PC-3 (cell line): ENCODE data around the gene TMEM94. TPM values are rescaled to one million over a fixed set of nuclear protein-coding genes. Genes with fewer than 3 reads are reported as not detected.

Source experiments
- ATAC-seq: fragments of 200-7000 bp; cut with Tn5 transposase; 2 replicates; pipeline ENCODE4 v1.9.1; 2020; ENCODE audit warnings: mild to moderate bottlenecking, moderate library complexity
- BruUV-seq: library from RNA; stranded (reverse); fragments of 400-500 nt; replicated peaks from 2 replicates; lab custom pipeline; 2021; lab: Mats Ljungman, UMichigan
- CTCF ChIA-PET: fragments of 300-600 bp; sonication (Branson Sonifier 250); formaldehyde crosslinking; loops from one replicate; lab custom pipeline; 2022; ENCODE audit warnings: antibody characterized with exemption; lab: Charles Lee
- POLR2A ChIA-PET: fragments of 300-600 bp; sonication (Branson Sonifier 250); formaldehyde crosslinking; loops from one replicate; lab custom pipeline; 2022; ENCODE audit warnings: antibody characterized with exemption; ENCODE audit not compliant: unreplicated experiment; lab: Charles Lee
- DNase-seq: peaks from one replicate; pipeline ENCODE4 v3.0.0-alpha.2; 2015
- H2AFZ ChIP-seq: fragments of 300-600 bp; sonication (generic); 2 replicates; pipeline ENCODE4 v1.6.0; 2016; ENCODE audit warnings: antibody characterized with exemption, low read length
- H3F3A ChIP-seq: fragments of 300-600 bp; sonication (generic); one replicate; pipeline ENCODE4 v1.6.0; 2017; ENCODE audit warnings: antibody characterized with exemption, low read length, control low read depth, mild to moderate bottlenecking; ENCODE audit not compliant: unreplicated experiment
- H3K27ac ChIP-seq: fragments of 300-600 bp; sonication (generic); 2 replicates; pipeline ENCODE4 v1.5.1; 2016; ENCODE audit warnings: mild to moderate bottlenecking, low read length
- H3K27me3 ChIP-seq: fragments of 300-600 bp; sonication (generic); 2 replicates; pipeline ENCODE4 v1.6.1; 2016; ENCODE audit warnings: low read length, mixed read lengths
- H3K36me3 ChIP-seq: fragments of 300-600 bp; sonication (generic); 2 replicates; pipeline ENCODE4 v1.6.1; 2016; ENCODE audit warnings: low read depth, mixed run types, low read length, mixed read lengths
- H3K4me1 ChIP-seq: fragments of 300-600 bp; sonication (generic); 2 replicates; pipeline ENCODE4 v1.5.1; 2016; ENCODE audit warnings: low read length; ENCODE audit not compliant: insufficient read depth
- H3K4me2 ChIP-seq: fragments of 300-600 bp; sonication (generic); 2 replicates; pipeline ENCODE4 v1.6.0; 2016; ENCODE audit warnings: low read length
- H3K4me3 ChIP-seq: fragments of 300-600 bp; sonication (generic); 2 replicates; pipeline ENCODE4 v1.5.1; 2016; ENCODE audit warnings: mild to moderate bottlenecking, low read length, mixed read lengths
- H3K79me2 ChIP-seq: fragments of 300-600 bp; sonication (generic); 2 replicates; pipeline ENCODE4 v1.6.1; 2017; ENCODE audit warnings: low read length, mixed read lengths
- H3K9ac ChIP-seq: fragments of 300-600 bp; sonication (generic); 2 replicates; pipeline ENCODE4 v1.6.0; 2016; ENCODE audit warnings: mild to moderate bottlenecking, low read length
- H3K9me2 ChIP-seq: fragments of 300-600 bp; sonication (generic); replicated peaks from 2 replicates; pipeline ENCODE4 v1.6.1; 2016; ENCODE audit warnings: mixed run types, low read length, mixed read lengths
- H3K9me3 ChIP-seq: fragments of 300-600 bp; sonication (generic); 2 replicates; pipeline ENCODE4 v1.6.1; 2016; ENCODE audit warnings: low read length, mixed read lengths
- H4K20me1 ChIP-seq: fragments of 300-600 bp; sonication (generic); 2 replicates; pipeline ENCODE4 v1.6.1; 2016; ENCODE audit warnings: low read length, mixed read lengths
- EZH2 ChIP-seq: fragments of 300-600 bp; sonication (generic); IDR thresholded peaks from one replicate; pipeline ENCODE4 v1.6.1; 2017; ENCODE audit warnings: antibody characterized with exemption, mild to moderate bottlenecking, low read length; ENCODE audit not compliant: unreplicated experiment
- EZH2phosphoT487 ChIP-seq: fragments of 300-600 bp; sonication (generic); IDR thresholded peaks from 2 replicates; pipeline ENCODE4 v1.6.1; 2018; ENCODE audit warnings: mild to moderate bottlenecking, antibody characterized with exemption, low read length, borderline replicate concordance
- intact Hi-C: fragments of 100-400 bp; cut with micrococcal nuclease; formaldehyde crosslinking; loops from 2 replicates; pipeline ENCODE4 v1.9.0; 2023
- total RNA-seq: library from RNA; depleted of rRNA; stranded (reverse); fragments of >200 nt; gene quantifications from 2 replicates; pipeline ENCODE4 v1.2.3, GENCODE V29; 2014
- TF ChIP-seq, protein P1 (sequence below): fragments of 300-600 bp; sonication (generic); conservative IDR thresholded peaks from 2 replicates; pipeline ENCODE4 v1.5.1; 2017; ENCODE audit warnings: antibody characterized with exemption, low read depth, mild to moderate bottlenecking, low read length

TMEM94 gene
- total RNA-seq, 1 experiment from 2014 or later, result 45.6 TPM

GRCh38 chr17:75514299-75514918 lies 58.0 kb downstream of the TMEM94 start:
- Histone ChIP-seq H3K9me3 (no peaks in the 10 kb centered on the region), H3K27ac (peak overlapping the region; percentile 8), H3K4me1 (peaks cover 47% of the 10 kb centered on the region), H4K20me1 (peaks cover 24% of the 10 kb centered on the region), H2AFZ (peak overlapping the region; percentile 96), H3K9me2 (no peaks in the 10 kb centered on the region), H3K79me2 (peaks cover 62% of the 10 kb centered on the region), H3K9ac (peak overlapping the region; percentile 73), H3F3A (no peaks in the 10 kb centered on the region), H3K4me2 (peak overlapping the region; percentile 93), H3K36me3 (no peaks in the 10 kb centered on the region; the same call in 1 of the 2 replicates), H3K4me3 (peak overlapping the region; percentile 78), H3K27me3 (no peaks in the 10 kb centered on the region)
- intact Hi-C loops, result loop anchor here (2.0 kb wide), 1 partner anchor 74 kb away; no protein-coding TSS in a partner anchor
- peak; percentile 14 for ATAC-seq
- POLR2A ChIA-PET, result interaction anchor here (0.6 kb wide), 1 partner anchor 84 kb away, joined by 14 read pairs; no protein-coding TSS in a partner anchor
- peak; percentile 90 for DNase-seq
- no TSS peak for BruUV-seq
- TF ChIP-seq EZH2, result no peak
- no peak for TF ChIP-seq EZH2phosphoT487
- TF ChIP-seq, protein P1, sequence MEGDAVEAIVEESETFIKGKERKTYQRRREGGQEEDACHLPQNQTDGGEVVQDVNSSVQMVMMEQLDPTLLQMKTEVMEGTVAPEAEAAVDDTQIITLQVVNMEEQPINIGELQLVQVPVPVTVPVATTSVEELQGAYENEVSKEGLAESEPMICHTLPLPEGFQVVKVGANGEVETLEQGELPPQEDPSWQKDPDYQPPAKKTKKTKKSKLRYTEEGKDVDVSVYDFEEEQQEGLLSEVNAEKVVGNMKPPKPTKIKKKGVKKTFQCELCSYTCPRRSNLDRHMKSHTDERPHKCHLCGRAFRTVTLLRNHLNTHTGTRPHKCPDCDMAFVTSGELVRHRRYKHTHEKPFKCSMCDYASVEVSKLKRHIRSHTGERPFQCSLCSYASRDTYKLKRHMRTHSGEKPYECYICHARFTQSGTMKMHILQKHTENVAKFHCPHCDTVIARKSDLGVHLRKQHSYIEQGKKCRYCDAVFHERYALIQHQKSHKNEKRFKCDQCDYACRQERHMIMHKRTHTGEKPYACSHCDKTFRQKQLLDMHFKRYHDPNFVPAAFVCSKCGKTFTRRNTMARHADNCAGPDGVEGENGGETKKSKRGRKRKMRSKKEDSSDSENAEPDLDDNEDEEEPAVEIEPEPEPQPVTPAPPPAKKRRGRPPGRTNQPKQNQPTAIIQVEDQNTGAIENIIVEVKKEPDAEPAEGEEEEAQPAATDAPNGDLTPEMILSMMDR, result no peak
- CTCF ChIA-PET, result interaction anchor here (1.0 to 1.3 kb wide), 2 partner anchors 11 to 17 kb away, joined by 7 read pairs; partner anchors contain the start of gene LLGL2

DNA sequence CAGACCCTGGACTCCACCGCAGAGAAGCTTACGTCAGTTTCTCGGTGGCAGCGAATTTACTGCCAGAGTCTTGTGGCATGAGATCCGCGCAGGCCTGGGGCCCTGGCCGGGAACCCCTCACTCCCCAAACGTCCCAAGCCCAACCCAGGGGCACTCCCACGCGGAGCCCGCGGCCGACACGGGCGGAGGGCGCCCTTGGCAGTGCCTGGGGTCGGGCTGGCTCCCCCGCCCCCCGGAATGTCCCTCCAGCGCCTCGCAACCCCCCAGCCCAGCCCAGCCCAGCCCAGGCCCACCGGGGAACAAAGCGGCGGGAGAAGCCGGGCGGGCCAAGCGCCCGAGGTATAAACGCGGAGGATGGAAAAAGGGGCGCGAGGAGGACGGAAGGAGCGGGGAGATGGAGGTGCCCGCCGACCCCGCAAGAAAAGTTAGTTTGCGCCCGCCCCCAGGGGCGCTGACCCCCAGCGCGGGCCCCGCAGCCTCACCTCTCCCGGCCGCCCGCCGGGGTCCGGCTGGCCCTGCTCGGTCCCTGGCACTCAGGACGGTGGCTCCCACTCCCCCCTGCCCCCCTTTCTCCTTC lies 58.6 kb downstream of the TMEM94 start:
- POLR2A ChIA-PET, result no interaction called here
- Histone ChIP-seq H3K9me2 (no peaks in the 10 kb centered on the region), H3K4me1 (peaks cover 47% of the 10 kb centered on the region), H3K27me3 (no peaks in the 10 kb centered on the region), H3K9me3 (no peaks in the 10 kb centered on the region), H3K4me3 (peak overlapping the region; percentile 78), H3K9ac (peak overlapping the region; percentile 73), H3K36me3 (no peaks in the 10 kb centered on the region; the same call in 1 of the 2 replicates), H4K20me1 (peaks cover 24% of the 10 kb centered on the region), H3K27ac (peak overlapping the region; percentile 8), H3K79me2 (peaks cover 58% of the 10 kb centered on the region), H2AFZ (peak overlapping the region; percentile 96), H3K4me2 (peak overlapping the region; percentile 93), H3F3A (no peaks in the 10 kb centered on the region)
- TF ChIP-seq EZH2phosphoT487 (no peak), EZH2 (no peak)
- TF ChIP-seq, protein P1, result no peak
- ATAC-seq (no peak; the same call in 1 of the 2 replicates), DNase-seq (peak; percentile 34)
- intact Hi-C loops, result loop anchor here (1.0 to 5.0 kb wide), 4 partner anchors 58 to 117 kb away; partner anchors contain the start of genes SMIM5 and TMEM94
- BruUV-seq, result no TSS peak
- CTCF ChIA-PET, result no interaction called here
